Prostate gland (tissue), 2 donors: ENCODE results near the gene AADACL3. TPM values are rescaled to one million over a fixed set of nuclear protein-coding genes. Genes with fewer than 3 reads are reported as not detected.

Experiments used
- DNase-seq: peaks from one replicate; pipeline ENCODE4 v3.0.0-alpha.2; 2019; ENCODE audit warnings: low spot score
- H3K27ac ChIP-seq, 2 donors: fragments of 200-600 bp; sonication (generic); 2 replicates each; pipeline ENCODE4 v1.5.1; 2017 to 2019
- H3K27me3 ChIP-seq: fragments of 200-600 bp; sonication (generic); replicated peaks from 2 replicates; pipeline ENCODE4 v1.5.1; 2019; ENCODE audit not compliant: insufficient read depth
- H3K36me3 ChIP-seq, 2 donors: fragments of 200-600 bp; sonication (generic); 1 replicate in 1 of 2; 2 replicates in 1 of 2; pipeline versions ENCODE4 v1.5.1 to v1.8.1; 2017 to 2019
- H3K4me1 ChIP-seq: fragments of 200-600 bp; sonication (generic); replicated peaks from 2 replicates; pipeline ENCODE4 v1.5.1; 2019
- H3K4me3 ChIP-seq, 2 donors: fragments of 200-600 bp; sonication (generic); 2 replicates each; pipeline ENCODE4 v1.5.1; 2017 to 2019
- H3K9me3 ChIP-seq: fragments of 200-600 bp; sonication (generic); 2 replicates; pipeline ENCODE4 v1.5.1; 2017
- CTCF ChIP-seq, 4 experiments: fragments of 200-600 bp in 2 of 4; fragments of 450-650 bp in 2 of 4; sonication (generic) in 2 of 4; IDR thresholded peaks; 1 replicate in 3 of 4; 2 replicates in 1 of 4; pipeline ENCODE4 v1.5.1; 2016 to 2019; ENCODE audit warnings: antibody characterized with exemption in 4 of 4, mild to moderate bottlenecking in 2 of 4, moderate library complexity in 2 of 4
- POLR2A ChIP-seq: fragments of 450-650 bp; IDR thresholded peaks from one replicate; pipeline ENCODE4 v1.6.1; 2016; ENCODE audit warnings: antibody characterized with exemption, mild to moderate bottlenecking
- POLR2AphosphoS5 ChIP-seq: sonication (generic); formaldehyde crosslinking; IDR thresholded peaks from one replicate; pipeline ENCODE4 v1.6.1; 2017; ENCODE audit warnings: antibody characterized with exemption
- WGBS: methylation state at CpG from one replicate; pipeline ENCODE4 v1.1.5; 2018; 5-methylcytosine and 5-hydroxymethylcytosine counted together
- intact Hi-C: fragments of 100-400 bp; cut with DNase I; formaldehyde crosslinking; loops from one replicate; pipeline ENCODE4 v1.14.2; 2022
- total RNA-seq, 2 donors: library from RNA; depleted of rRNA; stranded (reverse); fragments of >200 nt; gene quantifications; one replicate each; pipeline ENCODE4 v1.1.0, GENCODE V29; 2016

Gene AADACL3
- total RNA-seq, 2 donors from 2014 or later = not detected

- 21% methylated on average over 3 of the region's 3 CpGs for WGBS
- Histone ChIP-seq H3K36me3 (no peaks in the 10 kb centered on the region), H3K4me3 (no peak overlapping the region), H3K4me1 (no peaks in the 10 kb centered on the region), H3K27me3 (no peaks in the 10 kb centered on the region), H3K27ac (no peak overlapping the region), H3K9me3 (no peaks in the 10 kb centered on the region)
- intact Hi-C loops = no loop called here
- TF ChIP-seq POLR2A = no peak
- TF ChIP-seq POLR2AphosphoS5 = no peak
- no peak for TF ChIP-seq CTCF (IDR thresholded peaks at IDR 0.05)
- DNase-seq = no peak
Observed at GRCh38 chr1:12734651-12735050, 18.7 kb downstream of the AADACL3 start.

DNA sequence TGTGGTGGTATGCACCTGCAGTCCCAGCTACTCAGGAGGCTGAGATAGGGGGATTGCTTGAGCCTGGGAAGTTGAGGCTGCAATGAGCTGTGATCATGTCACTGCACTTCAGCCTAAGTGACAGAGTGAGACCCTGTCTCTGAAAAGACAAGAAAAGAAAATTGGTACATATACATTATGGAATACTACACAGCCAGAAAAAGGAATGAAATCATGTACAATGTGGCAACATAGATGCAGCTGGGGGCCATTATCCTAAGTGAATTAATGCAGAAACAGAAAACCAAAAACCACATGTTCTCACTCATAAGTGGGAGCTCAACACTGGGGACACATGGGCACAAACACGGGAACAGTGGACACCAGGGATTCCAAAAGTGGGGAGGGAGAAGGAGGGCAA is 23.0 kb downstream of the AADACL3 start:
- no peaks in the 10 kb centered on the region for H3K36me3 ChIP-seq
- WGBS = 96% methylated on average over 1 of the region's 1 CpG
- H3K27ac ChIP-seq = no peak overlapping the region
- H3K27me3 ChIP-seq = no peaks in the 10 kb centered on the region
- no peak for DNase-seq
- intact Hi-C loops = no loop called here
- no peaks in the 10 kb centered on the region for H3K9me3 ChIP-seq
- no peaks in the 10 kb centered on the region for H3K4me1 ChIP-seq
- no peak overlapping the region for H3K4me3 ChIP-seq
- TF ChIP-seq CTCF (IDR thresholded peaks at IDR 0.05) (no peak), POLR2A (no peak), POLR2AphosphoS5 (no peak)

DNA sequence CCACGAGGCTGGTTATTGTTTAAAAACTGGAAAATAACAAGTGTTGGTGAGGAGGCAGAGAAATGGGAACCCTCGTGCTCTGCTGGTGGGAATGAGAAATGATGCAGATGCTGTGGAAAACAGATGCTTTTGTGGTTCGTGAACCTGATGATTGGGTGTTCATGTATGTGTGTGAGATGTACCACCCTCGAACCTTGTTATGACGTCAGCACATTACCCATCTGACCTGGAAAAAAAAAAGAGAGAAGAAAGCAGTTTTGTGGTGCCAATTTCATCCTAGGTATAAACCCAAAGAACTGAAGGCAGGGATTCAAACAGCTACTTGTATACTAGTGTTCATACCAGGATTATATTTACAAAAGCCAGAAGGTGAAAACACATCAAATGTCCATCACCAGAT is 23.7 kb downstream of the AADACL3 start:
- TF ChIP-seq CTCF (IDR thresholded peaks at IDR 0.05) = no peak
- no peak for TF ChIP-seq POLR2A
- no peak for TF ChIP-seq POLR2AphosphoS5
- intact Hi-C loops = no loop called here
- Histone ChIP-seq H3K36me3 (no peaks in the 10 kb centered on the region), H3K9me3 (no peaks in the 10 kb centered on the region), H3K27me3 (no peaks in the 10 kb centered on the region), H3K27ac (no peak overlapping the region), H3K4me3 (no peak overlapping the region), H3K4me1 (no peaks in the 10 kb centered on the region)
- no peak for DNase-seq
- 84% methylated on average over 5 of the region's 5 CpGs for WGBS

GRCh38 chr1:12741946-12742345 is 26.0 kb downstream of the AADACL3 start:
- Histone ChIP-seq H3K4me1 (no peaks in the 10 kb centered on the region), H3K4me3 (no peak overlapping the region), H3K36me3 (no peaks in the 10 kb centered on the region), H3K27me3 (no peaks in the 10 kb centered on the region), H3K9me3 (no peaks in the 10 kb centered on the region), H3K27ac (no peak overlapping the region)
- TF ChIP-seq CTCF (IDR thresholded peaks at IDR 0.05) (no peak), POLR2AphosphoS5 (no peak), POLR2A (no peak)
- WGBS = 90% methylated on average over 3 of the region's 3 CpGs
- DNase-seq = no peak
- intact Hi-C loops = no loop called here

DNA sequence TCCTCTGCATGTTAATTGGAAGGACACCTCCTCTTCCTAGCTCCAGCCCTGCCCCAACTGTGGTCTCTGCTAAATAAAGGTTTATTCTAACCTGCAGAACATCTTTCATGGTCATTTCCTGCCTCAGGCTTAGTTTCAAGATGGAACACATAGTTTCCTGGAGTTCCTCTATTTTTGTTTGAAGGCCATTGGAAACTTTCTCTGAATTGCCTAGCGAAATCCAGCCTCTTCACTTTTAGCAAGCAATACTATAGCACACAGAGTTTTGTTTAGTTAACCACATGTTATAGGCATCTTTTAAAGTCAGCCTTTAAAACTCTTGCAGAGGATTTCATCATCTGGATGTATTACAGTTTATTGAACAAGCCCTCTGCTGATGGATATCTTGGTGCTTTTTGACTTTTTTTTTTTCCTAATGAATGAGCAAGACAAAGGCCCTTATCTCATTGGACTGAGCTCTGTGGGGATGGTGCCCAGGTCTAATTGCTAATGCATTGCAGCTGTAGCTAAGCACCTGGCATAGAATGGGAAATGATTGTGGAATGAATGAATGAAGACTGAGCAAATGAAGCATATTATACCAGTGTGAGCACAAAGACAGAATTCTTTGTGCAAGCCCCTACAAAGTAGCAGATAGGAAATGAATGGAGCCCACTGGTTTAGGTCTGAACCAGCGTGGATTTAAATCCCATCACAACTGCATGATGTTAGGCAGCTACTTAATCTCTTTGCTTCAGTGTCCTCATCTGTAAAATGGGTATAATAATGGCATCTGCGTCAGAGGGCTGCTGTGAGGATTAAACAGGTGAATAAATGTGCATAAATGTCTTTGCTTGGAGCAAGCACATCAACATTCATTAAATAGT is 29.4 kb downstream of the AADACL3 start:
- Histone ChIP-seq H3K4me1 (no peaks in the 10 kb centered on the region), H3K4me3 (no peak overlapping the region), H3K9me3 (no peaks in the 10 kb centered on the region), H3K27me3 (no peaks in the 10 kb centered on the region), H3K27ac (no peak overlapping the region), H3K36me3 (no peaks in the 10 kb centered on the region)
- intact Hi-C loops = no loop called here
- TF ChIP-seq POLR2A = no peak
- no peak for TF ChIP-seq CTCF (IDR thresholded peaks at IDR 0.05)
- no peak for TF ChIP-seq POLR2AphosphoS5
- DNase-seq = no peak
- 64% methylated on average over 3 of the region's 3 CpGs for WGBS
